ENCODE results near the gene NAA60.
A peak's percentile ranks its signal among the peaks of the same experiment; 100 is the strongest.

Gene NAA60

DNA sequence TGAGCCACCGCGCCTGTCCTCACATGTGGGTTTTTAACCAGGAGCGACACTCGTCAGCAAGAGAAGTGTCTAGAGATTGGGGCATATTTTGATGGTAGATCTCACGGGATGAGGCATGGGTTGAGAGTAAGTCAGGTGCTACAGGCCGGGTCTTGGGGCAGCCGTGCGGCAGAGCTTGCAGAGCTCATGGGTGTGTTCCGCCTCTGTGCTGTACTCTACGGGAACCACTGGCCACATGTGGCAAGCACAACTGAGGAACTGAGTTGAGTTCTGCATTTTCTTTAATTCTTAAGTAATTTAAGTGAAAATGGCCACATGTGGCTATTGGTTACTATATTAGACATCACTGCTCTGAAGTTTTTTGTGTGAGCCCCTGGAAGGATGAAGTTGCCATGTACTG is 66.9 kb downstream of the NAA60 start:
- DNase-seq (ENCODE audit: low read depth in 3 of 3) = no peak

DNA sequence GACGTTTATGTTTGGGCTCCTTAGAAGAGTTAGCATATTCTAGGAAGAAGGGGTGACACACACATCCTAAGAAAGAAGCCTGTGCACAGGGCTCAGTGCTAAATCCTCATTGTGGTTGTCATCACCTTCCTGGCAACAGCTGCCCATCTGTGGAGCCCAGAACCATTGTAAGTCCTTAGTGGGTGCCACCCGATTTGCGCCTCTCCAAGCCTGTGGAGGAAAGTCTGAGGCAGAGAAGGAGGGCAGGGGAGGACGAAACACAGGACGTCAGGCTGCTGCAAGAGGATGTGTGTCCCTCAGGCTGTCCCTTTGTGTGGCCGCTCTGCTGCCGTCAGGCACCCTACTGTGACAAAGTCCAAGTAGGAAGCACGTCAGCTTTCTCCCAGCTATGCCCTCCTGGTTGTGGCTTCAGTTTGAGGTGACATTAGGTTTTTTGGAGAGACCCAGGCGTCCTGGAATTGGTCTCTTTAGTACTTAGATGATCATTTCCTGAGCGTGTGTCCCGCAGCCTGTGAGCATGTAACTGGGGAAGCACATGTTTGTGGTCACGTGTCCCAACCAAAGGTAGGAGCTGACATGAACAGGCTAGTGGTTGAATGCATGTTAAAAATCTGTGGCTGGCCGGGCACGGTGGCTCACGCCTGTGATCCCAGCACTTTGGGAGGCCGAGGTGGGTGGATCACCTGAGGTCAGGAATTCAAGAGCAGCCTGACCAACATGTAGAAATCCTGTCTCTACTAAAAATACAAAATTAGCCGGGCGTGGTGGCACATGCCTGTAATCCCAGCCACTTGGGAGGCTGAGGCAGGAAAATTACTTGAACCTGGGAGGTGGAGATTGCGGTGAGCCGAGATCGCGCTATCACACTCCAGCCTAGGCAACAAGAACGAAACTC is 68.1 kb downstream of the NAA60 start:
- no peak for DNase-seq (ENCODE audit: low read depth in 3 of 3)

DNA sequence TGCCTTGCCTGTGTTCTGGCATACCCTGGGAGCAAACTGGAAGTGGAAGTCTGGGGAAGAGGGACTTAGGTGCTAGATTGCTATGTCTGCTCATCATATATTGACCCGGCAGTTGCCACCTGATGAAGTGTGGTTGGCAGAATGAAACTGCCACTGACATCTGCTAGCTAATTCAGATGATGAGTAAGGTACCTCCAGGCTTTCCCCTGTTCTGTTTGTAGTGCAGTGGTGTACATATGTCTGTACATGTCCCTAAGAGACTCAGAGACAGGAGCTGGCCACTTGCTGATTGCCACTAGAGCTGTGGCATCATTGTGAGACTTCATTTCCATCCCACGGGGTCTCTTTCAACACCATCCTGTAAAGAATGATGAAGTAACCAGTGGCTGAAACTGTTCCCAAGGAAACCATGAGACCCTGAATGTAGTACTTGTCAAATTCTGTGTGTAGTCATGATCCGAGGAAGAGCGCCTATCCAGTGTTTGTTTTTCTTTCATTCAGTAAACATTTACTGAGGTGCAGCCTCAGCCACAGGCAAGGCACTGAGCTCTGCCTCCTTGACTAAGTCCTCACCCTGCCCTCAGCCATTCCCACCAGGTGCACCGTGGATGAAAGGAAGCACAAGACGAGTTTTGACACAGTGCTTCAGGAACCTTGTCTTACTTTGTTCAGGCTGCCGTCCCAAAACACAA is 70.6 kb downstream of the NAA60 start:
- DNase-seq (ENCODE audit: low read depth in 3 of 3) = no peak

DNA sequence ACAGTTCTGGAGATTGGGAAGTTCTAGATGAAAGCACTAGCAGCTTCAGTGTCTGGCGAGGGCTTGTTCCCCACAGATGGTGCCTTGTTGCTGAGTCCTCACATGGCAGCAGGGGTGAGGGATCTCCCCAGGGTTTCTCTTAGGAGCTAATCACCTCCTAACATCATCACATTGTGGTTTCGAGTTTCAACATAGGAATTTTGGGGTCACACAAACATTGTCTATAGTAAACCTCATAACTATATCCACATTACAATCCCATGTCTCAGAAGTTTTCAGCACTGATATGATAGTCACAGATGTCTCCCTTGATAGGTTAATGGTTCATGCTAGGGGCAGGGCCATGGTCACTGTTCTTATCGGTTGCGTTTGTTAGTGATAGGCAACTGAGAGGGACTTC is 71.1 kb downstream of the NAA60 start:
- no peak for DNase-seq (ENCODE audit: low read depth in 3 of 3)

DNA sequence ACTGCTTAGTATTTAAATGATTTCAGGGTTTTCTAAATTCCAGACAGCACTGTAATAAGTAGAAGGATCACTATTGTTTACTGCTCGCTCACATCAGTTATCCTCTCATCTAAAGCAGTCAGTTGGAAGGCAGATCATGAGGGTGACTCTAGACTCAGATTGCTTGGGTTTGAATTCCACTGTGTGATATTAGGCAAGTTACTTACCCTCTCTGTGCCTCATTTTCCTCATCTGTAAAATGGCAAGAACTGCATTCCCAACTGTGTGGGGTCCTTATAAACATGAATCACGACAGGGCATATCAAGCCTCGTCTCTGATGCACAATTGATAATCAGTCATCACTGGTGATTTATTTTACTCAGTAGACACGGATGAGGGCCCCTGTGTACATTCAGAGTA is 72.4 kb downstream of the NAA60 start:
- DNase-seq (ENCODE audit: low read depth in 3 of 3) = no peak

DNA sequence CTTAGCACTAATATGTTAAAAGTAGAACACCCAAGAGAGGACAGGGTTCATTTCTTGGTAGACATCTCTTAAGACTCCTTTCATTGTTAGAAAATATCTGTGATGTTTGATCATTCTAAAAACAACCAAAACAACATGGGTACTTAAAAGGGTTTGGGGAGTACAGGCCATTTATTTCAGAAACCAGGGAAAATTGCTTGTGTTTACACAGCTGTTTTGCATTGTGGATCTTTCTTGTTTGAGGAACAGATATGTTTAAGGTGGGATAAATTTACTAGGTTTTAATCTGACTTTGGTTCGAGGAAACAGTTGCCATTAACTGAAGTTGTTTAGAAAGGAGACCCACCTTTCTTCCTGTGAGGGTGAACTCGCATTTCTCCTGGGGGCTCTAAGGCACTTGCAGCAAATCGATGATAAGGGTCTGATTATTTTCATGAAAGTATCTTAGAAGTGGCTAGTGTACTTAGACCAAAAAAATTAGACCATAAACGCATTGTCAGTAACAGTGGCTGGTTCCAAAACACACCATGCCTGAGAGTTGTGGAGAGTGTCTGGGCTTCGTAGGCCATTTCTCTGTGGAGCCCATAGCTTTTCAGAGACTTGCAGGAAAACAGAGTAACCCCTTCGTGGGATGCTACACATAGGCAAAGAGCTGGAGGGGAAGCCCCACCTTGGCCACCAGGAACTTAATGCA is 75.0 kb downstream of the NAA60 start:
- DNase-seq (ENCODE audit: low read depth in 3 of 3) = no peak

DNA sequence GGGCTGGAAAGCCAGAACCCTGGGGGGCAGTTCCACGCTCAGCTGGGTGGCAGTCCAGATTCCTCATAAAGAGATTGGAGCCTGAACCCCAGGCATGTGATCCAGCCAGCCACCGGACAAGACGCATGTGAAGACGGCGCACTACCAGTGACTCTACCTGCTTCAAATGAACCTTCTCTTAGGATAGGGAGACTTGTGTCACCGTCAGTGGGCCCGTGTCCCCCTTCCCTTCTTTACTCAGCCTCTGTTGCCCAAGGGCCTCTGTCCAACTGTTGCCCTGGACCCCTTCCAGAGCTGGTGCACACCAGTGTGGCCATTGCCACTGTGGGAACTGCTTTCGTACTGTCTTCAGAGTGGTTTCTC is 75.5 kb downstream of the NAA60 start:
- DNase-seq (ENCODE audit: low read depth in 3 of 3) = no peak

DNA sequence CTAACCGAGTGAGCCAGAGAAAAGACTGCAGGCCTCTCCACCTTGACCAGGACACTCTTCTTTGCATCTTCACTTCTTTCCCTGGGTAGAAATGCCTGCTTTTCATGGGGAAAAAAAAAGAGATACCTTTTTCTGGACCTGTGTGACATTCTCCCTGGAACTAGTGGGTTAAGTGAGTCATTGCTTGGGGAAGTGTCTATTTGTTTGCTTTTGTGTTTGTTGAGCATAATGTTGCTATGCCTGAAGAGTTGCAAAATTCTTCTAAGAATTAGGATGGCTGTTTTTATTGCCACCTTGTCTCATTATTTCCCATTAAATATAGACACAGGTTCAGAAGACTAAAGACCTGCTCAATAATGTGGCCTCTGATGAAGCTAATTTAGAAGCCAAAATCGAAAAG is 76.1 kb downstream of the NAA60 start:
- DNase-seq (ENCODE audit: low read depth in 3 of 3) = no peak

DNA sequence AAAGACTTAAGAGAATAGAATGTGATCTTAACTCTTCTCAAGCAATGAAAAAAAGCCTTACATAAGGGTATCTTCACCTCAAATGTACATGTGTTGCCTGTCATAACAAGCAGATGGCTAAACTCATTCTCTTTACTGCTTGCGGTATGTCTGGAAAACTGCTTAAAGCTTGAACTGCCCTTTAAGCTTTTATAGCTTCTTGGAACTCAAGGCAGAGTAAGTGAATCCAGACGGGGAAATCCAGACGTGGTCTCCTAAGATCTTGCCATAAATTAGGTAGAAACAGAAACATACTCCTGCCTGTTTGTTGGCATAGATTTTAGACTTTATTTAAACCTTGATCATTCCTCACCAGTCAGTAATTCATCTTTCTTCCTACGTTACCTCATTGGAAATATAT is 76.9 kb downstream of the NAA60 start:
- DNase-seq (ENCODE audit: low read depth in 3 of 3) = no peak

DNA sequence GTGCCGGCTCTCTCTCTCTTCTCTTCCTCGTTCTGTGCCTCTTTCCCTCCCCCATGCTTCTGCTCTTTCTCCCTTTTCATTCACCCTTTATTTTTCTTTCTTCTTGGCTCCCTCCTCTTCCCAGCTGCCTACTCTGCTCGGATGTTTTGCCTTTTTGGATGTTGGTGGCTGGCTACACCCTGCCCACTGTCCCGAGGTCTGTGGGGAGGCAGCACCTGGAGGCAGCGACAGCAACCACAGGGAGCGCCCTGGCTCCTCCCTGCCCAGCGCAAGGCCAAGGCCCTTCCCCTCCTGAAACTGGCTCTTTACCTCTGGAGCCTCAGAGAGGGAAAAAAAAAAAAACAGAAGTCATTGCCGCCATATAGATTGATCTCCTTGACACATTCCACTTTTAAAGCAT is 77.4 kb downstream of the NAA60 start:
- DNase-seq (ENCODE audit: low read depth in 3 of 3) = no peak

DNA sequence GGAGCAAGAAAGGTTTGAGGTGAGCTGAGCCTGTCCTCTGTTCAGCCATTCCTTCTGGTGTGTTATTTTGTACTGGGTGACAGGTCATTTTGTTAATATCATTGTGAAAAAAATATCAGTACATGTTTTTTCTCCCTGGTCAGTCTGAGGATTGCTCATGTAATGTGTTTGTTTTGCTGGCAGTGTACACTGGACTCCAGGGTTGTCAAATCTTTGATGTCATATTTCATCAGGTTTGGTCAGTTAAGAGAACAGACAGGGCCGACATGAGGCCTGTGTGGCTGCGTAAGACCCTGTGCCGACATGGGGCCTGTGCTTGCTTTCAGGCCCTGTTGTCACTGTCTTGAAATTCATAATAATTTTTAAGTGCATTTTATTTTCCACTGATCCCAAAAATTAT is 79.8 kb downstream of the NAA60 start:
- DNase-seq (ENCODE audit: low read depth in 3 of 3) = no peak

DNA sequence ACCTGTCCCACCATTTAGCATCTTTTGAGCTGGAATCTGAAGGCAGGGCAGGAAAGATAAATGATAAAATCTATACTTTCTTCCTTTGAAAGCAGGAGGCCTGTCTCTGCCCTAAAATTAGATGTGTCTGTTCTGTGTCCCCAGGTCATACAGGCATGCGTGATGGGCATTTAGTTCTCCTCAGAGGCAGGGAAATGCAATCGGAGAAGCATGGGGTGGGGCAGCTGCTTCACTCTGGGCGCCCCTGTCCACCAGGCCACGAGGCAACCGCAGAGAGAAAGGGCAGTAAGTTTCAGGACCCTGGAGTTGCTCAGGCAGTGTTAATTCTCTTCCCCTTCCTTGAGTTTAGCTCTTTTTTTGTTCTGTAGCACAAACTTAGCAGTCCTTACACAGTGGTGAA is 82.5 kb downstream of the NAA60 start:
- DNase-seq (ENCODE audit: low read depth in 3 of 3) = no peak

DNA sequence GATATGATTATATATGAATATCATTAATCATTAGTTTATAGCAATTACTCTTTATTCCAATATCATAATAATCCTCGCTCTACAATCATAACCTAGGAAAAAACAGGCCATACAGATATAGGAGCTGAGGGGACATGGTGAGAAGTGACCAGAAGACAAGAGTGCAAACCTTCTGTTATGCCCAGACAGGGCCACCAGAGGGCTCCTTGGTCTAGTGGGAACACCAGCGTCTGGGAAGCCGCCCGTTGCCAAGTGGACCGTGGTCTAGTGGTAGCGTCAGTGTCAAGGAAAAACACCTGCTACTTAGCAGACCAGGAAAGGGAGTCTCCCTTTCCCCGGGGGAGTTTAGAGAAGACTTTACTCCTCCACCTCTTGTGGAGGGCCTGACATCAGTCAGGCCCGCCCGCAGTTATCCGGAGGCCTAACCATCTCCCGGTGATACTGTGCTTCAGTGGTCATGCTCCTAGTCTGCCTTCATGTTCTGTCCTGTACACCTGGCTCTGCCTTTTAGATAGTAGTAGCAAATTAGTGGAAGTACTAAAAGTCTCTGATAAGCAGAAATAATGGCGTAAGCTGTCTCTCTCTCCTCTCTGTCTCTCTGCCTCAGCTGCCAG is 83.8 kb downstream of the NAA60 start:
- DNase-seq (ENCODE audit: low read depth in 3 of 3) = peak; percentile 21 to 39 (median 25)

DNA sequence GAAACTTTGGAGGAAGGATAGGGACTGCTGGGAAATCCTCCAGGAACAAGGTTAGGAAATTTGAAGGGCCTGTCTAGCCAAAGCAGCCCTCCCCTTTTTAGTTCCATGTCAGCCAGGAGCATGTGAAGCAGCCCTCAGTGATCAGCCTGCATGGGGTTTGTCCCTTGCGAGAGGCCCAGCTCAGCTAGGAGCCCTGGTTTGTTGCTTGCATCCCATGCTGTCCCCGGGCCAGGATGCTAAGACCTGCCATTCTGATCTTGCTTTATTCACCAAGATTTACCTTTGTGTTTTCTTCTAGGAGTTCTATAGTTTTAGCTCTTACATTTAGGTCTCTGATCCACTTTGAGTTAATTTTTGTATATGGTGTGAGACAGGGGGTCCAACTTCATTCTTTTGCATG is 84.9 kb downstream of the NAA60 start:
- no peak for DNase-seq (ENCODE audit: low read depth in 3 of 3)

DNA sequence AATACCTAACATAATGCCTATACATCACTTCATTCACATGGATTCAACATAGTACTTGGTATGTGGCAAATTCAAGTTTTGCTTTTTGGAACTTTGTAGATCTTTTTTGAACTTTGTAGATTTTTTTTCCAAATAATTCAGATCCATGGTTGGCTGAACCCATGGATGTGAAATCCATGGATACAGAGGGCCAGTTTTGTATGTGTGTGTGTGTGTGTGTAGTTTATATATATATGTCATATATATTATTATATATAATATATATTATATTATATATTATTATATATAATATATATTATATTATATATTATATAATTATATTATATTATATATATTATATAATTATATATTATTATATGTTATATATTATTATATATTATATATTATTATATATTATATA is 85.7 kb downstream of the NAA60 start:
- no peak for DNase-seq (ENCODE audit: low read depth in 3 of 3)

DNA sequence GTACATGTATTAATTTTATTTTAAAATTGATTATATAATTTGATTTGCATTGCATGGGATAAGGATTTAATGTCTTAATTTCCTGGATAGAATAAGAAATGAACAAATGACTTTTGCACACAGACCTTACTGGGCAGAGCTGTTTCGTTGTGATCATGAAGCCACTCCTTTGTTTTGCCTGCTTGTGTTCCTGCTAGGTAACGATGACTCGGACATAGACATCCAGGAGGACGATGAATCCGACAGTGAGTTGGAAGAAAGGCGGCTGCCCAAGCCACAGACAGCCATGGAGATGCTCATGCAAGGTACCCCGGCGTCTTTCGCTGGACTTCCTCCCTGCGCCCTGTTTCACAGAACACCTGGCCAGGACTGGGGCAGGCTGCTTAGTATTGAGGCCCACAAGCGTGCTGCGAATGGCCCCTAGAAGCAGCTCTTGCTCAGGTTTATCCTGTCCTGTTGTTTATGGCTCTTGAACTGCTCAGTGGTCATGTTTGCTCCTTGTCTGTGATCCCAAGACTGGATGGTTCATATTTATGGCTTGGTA is 87.0 kb downstream of the NAA60 start:
- no peak for DNase-seq (ENCODE audit: low read depth in 3 of 3)

DNA sequence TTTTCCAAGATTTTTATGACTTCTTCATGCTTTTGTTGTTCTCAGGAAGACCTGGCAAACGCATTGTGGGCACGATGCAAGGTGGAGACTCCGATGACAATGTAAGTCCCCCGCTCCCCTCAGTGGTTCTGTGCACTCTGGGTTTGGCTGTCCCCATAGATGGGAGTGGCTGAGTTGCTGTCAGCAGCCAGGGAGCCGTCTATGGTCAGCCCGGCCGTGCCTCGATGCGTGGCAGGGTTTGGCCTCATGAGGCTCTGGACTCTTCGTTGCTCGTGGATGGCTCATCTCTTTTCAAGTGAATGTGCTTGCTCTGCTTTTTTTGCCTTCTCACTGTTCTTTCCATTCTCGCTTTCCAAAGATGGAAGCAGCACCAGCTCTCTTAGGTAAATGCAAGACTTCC is 89.3 kb downstream of the NAA60 start:
- no peak for DNase-seq (ENCODE audit: low read depth in 3 of 3)

DNA sequence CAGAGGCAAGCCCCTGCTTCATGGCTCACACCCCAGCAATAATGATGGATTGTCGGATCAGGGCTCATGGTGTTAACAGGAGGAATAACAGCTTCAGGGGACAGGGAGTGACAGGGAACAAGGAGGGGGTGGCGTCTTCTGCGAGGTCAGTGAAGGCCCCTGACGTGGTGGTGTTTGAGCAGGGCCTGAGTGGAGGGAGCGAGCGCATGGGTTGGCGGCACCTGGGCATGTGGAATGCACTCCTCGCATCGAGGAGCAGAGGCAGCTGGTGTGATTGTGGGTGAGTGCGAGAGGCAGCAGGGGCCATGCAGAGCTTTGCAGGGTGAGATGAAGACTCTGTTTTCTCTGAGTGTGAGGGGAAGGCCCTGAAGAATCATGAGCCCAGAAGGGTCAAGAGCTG is 90.6 kb downstream of the NAA60 start:
- DNase-seq (ENCODE audit: low read depth in 3 of 3) = no peak

DNA sequence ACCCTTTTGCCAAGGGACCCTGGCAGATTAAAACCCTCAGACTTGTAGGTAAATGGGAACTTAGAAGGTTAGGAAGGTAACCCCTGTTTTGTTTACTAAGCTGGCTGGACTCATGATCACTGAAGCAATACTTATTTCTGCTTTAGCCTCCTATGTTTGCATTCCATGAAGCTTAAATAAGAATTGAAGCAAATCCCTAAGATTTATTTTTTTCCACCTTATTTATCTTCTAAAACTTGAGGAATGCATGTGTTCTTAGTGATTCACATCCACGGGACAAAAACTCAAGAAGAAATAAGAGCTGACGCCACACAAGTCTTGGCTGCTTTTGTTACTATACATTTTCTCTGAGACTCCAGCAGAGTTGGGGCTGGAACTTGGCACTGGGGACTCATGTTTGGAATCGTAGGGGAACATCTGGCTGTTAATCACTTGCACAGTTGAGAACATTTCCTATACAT is 92.8 kb downstream of the NAA60 start:
- no peak for DNase-seq (ENCODE audit: low read depth in 3 of 3)
